ENCODE results near the gene ENSA.

GRCh38 chr1:150642296-150642695, 12.9 kb upstream of the ENSA start:
- TF ChIP-seq CTCF (IDR thresholded peaks at IDR 0.05; ENCODE audit: low read length): no peak
- TF ChIP-seq EZH2phosphoT487 (IDR thresholded peaks at IDR 0.05; ENCODE audit: low read length): no peak

Measured in MM.1S (cell line).